HL-60/S4 treated with phorbol 12-myristate 13-acetate at 8.2 ng/mL for 4 days and 3 days (cell line): ENCODE results near the gene CARD19.
"Not testable (repeated sequence)": the region's sequence is repeated elsewhere in the genome, so short reads cannot be mapped to it uniquely, and the experiment has no call there.

Source experiments
- in situ Hi-C: fragments of 300-500 bp; cut with MboI; formaldehyde crosslinking; loops from 2 replicates; pipeline ENCODE4 v1.15.0; 2022; ENCODE audit warnings: low sequenced_read_pairs

CARD19 gene

DNA sequence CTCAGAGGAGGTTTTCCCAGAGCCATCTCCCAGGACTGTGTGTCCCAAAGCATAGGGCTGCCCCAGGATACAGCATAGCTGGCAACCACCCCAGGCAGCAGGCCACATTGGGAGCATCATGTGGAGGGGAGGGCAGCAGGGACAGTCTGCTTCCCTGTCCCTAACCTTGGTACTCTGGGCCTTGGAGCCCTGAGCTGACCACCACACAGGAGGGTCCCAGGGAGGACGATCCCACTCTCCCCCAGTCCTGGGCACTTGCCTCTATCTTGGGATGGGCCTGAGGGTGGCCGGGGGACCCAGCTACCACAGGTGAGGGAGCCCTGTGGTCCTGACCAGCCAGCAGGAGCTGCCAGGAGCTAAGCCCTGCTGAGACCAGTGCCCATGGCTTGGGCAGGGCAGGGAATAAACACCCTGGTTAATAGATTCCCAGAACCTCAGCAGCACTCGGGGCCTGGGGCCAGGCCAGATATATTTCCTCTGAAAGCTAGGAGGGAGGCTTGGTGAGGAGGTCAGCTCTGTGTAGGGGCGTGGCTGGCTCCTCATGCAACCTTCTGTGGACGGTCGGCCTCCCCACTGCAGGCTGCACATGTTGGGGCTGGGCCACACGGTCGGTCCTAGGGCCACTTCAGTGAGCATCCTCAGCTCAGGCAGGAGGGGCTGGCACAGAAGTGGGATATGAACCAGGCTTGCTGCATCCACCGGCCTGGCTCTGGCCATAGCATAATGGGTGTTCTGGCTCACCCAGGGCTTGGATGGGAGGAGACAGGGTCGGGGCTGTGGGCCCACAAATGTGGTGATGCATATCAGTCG is 33.9 kb downstream of the CARD19 start:
- in situ Hi-C loops, result no loop called here

DNA sequence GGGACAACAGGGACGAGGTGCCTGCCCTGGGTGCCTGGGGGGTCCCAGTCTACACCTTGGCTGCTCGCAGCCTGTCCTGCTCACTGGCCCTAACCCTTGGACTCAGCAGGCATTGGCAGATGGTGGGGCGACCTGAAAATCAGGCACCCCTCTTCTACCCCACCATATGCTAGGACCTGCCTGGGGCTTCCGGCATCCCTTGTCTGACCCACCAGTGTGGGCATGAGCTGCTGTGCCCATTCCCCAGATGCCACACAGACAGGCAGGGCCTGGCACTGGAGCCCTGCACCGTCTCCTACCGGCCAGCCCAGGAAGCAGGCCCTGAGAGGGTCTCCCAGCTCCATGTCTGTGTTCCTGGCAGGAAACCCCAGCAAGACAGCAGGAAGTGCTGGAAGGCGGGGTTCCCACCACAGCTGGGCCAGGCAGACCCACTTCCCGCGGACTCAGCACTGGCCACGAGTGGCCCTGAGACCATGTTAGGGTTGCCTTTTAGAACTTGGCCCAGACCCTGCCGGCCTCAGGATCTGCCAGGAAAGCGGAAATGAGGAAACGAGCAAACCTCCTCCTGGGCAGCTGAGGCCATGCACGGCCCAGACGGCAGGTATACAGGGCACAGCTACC is 35.0 kb downstream of the CARD19 start:
- in situ Hi-C loops, result no loop called here

DNA sequence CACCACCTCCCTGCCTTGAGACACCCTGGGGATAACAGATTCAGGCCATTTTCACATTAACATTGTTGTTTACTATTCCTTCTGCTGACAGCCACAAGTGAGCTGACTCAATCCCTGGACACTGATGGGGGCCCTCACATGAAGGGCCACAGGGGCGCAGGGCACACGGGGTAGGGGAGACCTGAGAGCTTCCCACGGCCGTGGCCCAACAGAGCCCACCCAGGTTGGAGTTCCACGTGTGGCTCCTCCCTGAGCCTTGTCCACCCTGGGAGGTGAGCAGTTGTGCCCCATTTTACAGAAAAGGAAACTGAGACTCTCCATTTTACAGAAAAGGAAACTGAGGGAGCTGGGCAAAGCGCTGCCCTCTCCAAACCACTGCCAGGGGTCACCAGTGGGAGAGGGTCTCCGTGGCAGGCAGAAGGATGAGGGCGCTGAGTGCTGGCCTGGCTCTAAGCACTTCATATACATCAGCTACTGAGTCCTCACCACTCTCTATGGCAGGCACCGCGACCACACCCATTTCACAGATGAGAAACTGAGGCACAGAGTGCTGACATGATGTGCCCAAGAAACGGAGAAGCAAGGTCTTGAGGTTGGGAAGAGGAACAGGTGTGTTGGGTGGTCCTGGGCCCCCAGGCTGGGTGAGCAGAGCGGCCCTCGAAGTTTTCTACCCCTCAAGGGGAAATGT is 35.7 kb downstream of the CARD19 start:
- in situ Hi-C loops, result no loop called here

DNA sequence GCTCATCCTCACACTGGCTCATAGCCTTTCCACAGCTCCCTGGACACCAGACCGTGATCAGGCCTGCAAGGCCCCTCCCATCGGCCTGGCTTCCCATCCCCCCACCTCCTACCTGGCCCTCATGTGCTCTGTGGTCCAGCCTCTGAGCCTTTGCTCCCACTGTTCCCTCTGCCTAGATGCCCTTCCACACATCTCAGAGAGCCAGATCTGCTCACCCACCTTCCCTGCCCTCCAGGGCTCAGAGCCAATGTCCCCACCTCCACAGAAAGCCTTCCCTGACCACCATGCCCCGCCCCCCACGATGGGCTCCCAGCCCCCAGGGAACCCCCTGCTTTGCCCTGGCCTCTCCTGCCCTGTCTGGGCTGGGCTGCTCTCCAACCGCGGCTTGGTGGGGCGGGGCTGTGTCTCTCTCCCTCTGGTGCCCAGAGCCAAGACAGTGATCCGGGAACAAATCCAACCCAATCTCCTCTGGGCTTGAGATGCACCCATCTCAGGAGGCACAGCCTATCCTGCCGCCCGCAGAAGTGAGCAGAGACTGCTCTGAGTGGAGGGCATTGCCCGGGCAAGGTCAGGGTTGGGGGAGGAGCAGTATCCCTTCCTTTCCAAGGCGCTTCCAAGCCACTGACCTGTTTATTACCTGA is 36.4 kb downstream of the CARD19 start:
- in situ Hi-C loops, result no loop called here

DNA sequence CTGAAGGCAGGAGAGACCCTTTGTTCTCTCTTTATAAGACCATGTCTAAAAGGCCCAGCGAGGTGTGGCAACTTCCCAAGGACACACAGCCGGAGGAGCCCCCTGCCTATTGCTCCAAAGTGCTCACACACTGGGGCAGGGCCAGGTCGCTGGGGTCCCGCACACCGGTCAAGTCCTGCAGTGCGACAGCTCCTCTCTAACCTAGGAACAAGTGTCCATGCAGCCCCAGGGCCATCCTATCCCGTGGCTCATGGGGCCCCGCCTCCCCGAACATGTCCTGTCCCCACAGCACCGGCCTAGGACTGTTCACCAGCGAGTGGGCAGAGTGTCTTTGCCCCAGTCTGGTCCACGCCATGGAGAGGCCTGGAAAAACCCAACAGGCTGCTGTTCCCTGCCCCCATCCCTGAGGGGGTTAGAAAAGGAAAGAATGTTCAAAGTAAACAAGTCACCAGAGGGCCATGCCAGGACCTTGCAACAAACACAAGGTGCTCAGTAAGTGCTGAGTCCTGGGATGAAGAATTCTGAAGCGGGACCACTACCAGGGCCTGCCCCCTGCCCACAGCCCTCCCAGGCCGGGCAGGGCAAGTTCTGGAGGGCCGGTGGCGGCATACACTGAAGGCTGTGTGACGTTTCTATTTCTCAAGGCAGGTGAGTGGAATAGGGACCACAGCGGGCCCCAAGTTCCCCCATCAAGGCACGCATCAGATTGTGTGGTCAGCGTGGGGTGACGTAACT is 37.1 kb downstream of the CARD19 start:
- in situ Hi-C loops, result no loop called here

DNA sequence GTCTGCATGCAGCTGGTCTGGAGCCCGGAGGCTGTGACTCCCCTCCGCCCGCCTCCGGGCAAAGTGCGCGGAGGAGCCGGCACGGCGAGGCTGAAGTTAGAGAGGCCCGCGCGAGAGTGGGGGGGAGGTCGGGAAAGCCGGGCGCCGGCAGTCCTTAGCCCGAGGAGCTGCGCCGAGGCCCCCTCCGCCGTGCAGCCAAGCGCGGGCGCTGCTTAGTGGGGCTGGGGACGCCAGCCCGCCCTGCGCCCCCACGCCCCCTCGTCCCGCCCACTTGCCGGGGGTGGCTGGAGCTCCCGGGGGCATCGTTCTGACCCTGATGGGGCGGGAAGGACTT is 37.6 kb downstream of the CARD19 start:
- in situ Hi-C loops, result no loop called here

DNA sequence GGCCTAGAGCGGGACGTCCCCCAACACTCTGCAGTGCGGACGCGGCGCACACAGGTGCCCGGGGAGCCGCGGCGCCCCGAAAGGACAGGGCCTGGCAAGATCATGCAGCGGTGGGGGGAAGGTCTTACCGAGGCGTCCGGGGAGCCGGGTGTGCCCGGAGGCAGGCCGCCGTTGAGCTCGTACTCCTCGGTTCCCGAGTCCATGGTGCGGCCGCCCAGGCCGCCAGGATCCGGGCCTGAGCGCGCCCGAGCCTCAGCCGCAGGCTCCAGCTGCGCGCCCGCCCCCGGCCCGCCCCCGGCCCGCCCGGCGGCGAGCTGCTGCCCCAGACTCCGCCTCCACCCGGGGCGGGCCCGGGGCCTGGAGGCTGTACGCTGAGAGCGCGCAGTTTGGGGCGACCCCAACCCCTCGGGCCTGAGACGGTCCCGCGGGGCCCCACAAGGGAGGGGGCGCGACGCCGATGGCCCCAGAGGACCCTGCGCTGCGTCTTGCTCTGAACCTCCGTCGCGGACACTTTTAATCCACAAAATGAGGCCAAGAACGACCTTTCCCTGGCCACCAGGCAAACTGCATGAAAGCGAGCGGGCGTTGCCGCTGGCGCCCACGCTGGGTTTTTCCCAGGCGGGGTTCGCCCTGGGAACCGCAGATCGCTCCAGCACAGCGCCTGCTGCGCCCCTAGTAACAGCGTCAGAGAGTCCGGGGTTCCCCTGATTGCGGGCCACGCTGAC is 38.2 kb downstream of the CARD19 start, which contains the start of gene NINJ1:
Gene NINJ1, minus strand, starts transcription at position 237 of the 725 bp plus-strand sequence. Its CDS starts 34 bp downstream, at position 203.
- in situ Hi-C loops, result no loop called here

DNA sequence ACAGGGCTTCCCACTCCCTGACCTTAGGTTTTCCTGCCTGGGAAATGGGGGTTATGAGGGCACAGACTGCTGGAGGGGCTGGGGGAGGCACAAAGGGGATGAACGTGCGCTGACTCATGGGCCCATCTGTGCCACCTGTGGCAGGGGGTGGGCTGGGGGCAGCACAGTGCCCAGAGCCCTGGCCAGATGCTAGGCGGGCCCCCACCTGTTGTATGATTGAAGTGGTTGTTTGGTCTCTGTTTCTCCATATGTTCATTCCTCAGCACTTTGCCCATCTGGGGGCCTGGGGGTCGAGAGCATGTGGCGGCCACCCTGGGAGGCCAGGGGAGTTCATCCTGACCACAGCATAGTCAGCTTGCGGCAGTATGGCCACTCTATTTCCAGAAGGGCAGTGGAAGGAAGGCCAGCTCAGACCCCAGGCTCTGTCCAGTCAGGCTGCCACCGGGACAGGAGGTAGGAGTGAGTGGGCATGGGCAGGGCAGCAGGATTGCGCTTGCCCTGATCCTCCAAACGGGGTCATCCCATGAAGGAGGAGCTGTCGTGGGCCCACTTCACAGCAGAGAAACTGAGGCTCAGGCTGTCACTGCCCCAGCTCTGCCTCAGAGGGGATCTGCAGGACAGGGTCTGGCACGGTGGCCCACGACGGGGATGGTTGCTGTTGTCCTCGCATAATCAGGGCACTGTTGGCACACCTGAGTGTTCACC is 38.9 kb downstream of the CARD19 start:
- in situ Hi-C loops, result no loop called here

DNA sequence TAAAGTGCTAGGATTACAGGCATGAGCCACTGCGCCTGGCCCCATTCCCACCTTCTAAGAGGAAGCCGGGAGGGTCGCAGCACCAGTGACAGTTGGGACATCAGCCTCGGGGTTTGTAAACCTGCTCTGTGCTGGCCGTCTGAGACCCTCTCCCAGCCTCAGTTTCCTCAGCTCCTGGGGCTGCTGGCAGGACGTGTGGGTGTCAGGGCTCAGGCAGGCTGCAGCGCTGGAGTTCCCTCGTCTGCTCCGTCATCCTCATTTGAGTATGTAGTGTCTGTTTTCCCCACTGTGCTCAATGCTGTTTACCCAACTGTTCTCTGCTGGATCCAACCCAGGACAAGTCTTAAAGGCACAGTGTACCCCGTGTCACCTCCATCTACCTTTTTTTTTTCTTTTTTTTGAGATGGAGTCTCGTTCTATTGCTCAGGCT is 40.0 kb downstream of the CARD19 start:
- in situ Hi-C loops, result no loop called here

DNA sequence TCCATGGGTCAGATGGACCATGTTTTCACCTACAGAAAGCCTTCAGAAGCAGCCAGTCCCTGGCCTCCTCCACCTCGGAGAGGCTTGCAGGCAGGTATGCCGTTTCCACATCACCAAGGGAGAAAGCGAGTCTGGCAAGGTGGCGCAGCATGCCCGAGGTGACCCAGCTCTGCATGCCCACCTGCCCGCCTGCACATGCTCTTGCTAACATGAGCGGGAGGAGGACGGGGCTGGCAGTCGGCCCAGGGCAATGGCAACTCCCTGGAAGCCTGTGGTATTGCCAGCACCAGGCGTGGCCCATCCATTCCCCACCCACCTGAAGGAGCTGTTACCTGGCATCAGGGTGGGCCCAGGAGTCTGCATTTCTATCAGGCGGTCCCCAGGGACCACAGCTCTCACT is 41.3 kb downstream of the CARD19 start:
- in situ Hi-C loops, result no loop called here

DNA sequence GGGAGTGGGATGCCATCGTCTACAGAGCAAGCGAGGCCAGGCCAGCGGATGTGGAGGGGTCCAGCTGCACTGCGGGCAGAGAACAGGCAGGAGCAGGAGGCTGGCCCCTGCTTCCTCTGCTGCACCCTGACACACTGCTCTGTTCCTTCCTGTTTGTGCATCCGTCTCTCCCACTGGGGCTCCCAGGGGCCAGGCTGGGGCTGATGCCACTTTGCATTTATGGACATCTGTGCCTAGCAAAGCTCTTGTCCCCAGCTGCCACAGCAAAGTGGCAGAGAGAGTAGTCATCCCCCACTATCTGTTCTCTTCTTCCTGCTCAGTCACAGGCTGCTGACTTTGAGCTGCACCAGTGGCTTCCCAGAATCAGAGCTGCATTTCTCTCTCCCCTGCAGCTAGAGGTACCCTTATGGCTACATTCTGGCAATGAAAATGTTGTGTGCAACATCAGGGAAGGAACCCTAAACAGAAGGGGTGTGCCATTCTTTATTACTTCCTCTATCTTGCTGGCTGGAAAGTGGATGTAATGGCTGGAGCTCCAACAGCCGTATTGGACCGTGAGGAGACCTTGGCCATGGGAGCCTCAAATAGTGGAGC is 42.3 kb downstream of the CARD19 start:
- in situ Hi-C loops, result no loop called here

DNA sequence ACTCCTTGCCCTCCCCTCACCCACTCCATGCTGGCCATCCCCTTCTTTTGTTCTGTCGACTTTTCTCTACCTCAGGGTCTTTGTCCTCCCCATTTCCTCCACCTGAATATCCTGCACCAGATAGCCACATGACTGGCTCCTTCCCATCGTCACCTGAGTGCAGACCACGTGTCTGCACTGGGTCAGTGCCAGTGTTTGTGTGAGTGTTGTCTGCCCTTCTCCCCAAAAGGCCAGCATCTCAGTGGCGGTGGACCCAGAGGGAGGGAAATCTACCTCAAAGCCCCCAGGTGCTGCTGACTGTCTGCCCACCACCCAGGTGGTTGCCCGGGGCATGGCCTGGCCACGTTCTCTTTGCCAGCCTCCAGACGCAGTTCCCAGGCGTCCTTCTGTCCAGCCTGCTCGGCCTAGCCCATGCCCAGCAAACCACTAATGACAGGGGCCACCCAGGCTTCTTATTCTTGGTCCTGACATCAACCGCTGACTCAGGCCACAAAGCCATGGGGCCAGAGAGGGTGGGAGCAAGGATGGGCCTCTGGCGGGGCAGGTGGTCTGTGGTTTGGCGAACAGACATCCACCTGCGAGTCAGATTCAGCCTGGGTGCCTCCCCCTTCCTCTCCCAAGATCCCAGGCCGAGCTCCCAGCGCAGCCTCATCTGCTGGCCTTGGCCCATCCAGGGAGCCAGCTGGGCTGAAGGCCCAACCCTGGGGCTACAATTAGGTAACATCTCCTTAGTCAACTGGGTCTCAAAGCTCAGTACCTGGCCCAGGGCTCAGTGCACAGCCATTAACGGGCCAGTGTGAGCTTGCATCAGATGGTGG is 43.6 kb downstream of the CARD19 start:
- in situ Hi-C loops, result no loop called here

DNA sequence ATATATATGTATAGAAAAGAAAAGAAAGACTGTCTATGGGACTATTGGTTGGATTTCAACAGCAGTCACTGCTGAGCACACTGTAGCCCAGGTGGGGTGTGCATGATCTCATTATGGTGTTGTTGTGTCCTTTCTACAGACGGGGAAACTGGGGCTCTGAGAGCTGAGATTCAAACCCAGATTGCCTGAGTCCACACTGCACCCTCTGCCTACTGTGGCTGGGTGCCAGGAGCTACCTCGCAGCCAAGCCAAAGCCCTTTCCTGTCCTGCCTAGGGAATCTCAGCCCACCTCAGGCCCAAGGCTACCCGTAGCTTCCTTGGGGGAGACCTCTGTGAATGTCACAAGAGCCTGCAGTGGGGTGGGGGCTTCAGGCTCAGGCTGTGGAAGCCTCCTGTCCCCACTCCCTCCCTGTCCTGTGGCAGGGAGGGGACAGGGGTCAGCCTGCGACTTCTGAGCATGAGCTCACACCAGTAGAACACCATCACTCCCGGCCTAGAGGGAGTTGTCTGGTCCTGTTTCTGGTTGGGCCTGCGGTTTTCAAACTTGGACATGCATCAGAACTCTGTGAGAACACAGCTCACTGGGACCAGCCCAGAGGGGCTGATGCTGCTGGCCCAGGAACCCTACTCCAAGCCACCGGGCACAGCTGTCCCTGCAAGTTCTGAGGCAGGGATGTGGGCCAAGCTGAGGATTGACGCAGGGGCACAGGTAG is 45.9 kb downstream of the CARD19 start:
- in situ Hi-C loops, result no loop called here

DNA sequence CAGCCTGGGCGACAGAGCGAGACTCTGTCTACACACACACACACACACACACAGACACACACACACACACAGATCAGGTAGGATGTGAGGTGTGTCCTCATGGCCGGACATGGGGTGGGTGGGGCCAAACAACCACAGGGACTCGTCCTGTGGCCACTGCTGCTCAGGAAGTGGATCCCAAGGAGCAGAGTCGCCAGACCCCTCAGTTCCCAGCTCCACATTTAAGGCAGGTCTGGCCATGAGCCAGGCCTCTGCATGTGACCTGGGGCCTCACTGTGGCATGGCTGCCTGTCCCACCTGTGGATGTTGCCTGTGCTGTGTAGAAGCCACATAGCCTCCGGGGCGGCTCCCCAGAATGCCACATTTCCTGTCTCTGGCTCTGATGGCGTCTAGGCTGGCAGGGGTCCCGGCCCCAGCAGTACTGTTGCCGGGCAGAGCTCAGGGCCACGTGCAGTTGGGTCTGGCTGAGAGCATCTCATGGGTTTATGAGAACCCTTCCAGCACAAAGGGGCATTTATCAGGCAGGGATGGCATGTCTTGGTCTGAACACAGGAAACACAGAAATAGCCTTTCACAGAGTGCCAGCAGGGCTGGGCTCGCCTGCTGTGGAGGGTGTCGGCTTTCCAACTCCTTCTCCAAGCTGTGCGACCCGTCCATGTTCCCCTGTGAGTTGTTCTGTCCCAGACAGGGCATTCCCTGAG is 48.0 kb downstream of the CARD19 start:
- in situ Hi-C loops, result no loop called here

DNA sequence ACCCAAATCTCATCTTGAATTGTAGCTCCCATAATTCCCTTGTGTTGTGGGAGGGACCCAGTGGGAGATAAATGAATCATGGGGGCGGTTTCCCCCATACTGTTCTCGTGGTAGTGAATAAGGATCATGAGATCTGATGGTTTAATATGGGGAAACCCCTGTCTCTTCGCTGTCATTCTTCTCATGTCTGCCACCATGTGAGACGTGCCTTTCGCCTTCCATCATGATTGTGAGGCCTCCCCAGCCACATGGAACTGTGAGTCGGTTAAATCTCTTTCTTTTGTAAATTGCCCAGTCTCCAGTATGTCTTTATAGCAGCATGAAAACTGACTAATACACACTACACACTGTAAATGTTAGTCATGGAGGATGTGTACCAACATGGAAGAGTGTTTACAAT is 50.7 kb downstream of the CARD19 start:
- in situ Hi-C loops, result not testable (repeated sequence)

DNA sequence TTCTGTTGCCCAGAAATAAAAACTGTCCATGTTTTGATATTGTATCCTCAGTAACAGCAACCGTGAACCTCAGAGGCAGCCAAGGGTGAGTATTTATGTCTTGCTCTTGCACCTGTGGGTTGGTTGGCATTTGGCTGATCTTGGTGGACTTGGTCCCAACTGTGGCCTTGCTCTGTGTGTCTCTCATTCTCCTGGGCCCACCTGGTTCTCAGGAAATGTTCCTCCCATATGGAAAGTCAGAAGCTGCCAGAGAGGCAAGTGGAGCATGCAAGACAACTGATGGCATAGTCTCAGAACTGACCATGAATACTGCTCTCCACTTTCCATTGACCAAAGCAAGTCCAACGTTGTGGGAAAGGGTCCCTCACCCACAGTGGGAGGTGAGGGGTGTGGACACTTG is 51.6 kb downstream of the CARD19 start:
- in situ Hi-C loops, result no loop called here

DNA sequence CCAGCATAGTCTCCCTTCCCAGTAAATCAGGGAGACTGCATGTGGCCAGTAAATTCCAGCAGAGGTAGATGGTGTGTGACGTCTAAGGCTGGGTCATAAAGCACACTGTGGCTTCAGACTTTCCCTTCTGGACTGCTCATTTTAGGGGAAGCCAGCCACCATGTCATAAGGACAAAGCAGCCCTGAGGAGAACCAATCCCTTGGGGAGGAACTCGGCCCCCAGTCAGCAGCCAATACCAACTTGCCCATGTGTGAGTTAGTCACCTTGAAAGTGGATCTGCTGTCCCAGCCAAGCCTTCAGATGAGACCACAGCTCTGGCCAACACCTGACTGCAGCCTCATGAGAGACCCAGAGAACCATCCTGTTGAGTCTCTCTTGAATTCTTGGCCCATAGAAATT is 52.7 kb downstream of the CARD19 start:
- in situ Hi-C loops, result no loop called here
